Measurements from ENCODE around the gene SERPINA7. TPM values are rescaled to one million over a fixed set of nuclear protein-coding genes. Genes with fewer than 3 reads are reported as not detected.
"Not testable (repeated sequence)": the region's sequence is repeated elsewhere in the genome, so short reads cannot be mapped to it uniquely, and the experiment has no call there.

Gene SERPINA7
- total RNA-seq, 1 experiment from 2014 or later, result not detected

DNA sequence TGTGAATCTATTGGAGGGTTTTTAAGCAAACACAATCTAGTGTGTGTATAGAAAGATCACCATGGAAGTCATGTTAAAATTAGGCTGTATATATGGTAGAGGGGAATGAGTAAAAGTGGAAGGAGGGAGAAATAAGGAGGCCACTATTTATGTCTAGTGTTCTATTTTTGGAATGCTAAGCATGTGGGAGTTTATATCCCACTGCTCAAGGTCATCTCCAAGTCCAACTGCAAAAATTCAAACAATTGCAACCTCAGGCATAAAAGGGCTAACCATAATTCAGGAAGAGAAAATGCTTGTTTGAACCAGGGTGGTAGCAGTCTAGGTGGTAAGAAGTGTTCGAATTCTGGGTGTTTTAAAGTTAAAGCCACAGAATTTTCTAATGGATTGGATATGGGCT, 39.2 kb downstream of the SERPINA7 start (continued):
- TF ChIP-seq, protein P1, sequence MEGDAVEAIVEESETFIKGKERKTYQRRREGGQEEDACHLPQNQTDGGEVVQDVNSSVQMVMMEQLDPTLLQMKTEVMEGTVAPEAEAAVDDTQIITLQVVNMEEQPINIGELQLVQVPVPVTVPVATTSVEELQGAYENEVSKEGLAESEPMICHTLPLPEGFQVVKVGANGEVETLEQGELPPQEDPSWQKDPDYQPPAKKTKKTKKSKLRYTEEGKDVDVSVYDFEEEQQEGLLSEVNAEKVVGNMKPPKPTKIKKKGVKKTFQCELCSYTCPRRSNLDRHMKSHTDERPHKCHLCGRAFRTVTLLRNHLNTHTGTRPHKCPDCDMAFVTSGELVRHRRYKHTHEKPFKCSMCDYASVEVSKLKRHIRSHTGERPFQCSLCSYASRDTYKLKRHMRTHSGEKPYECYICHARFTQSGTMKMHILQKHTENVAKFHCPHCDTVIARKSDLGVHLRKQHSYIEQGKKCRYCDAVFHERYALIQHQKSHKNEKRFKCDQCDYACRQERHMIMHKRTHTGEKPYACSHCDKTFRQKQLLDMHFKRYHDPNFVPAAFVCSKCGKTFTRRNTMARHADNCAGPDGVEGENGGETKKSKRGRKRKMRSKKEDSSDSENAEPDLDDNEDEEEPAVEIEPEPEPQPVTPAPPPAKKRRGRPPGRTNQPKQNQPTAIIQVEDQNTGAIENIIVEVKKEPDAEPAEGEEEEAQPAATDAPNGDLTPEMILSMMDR (IDR thresholded peaks at IDR 0.05 in 2 of 3, conservative IDR thresholded peaks at IDR 0.05 in 1 of 3; ENCODE audit: borderline replicate concordance in 1 of 3, insufficient read depth in 1 of 3, low read depth in 2 of 3, low read length in 2 of 3), result no peak
- TF ChIP-seq EZH2 (IDR thresholded peaks at IDR 0.05) (no peak), ZFX (IDR thresholded peaks at IDR 0.05) (no peak), POLR2A (IDR thresholded peaks at IDR 0.05; ENCODE audit: borderline replicate concordance, extremely low read depth, insufficient read depth, insufficient read length) (no peak), TCF7L2 (IDR thresholded peaks at IDR 0.05; ENCODE audit: borderline replicate concordance, extremely low read depth, insufficient read depth, insufficient read length) (no peak), SIN3A (IDR thresholded peaks at IDR 0.05; ENCODE audit: low read depth) (no peak)
- TF ChIP-seq, protein P2, sequence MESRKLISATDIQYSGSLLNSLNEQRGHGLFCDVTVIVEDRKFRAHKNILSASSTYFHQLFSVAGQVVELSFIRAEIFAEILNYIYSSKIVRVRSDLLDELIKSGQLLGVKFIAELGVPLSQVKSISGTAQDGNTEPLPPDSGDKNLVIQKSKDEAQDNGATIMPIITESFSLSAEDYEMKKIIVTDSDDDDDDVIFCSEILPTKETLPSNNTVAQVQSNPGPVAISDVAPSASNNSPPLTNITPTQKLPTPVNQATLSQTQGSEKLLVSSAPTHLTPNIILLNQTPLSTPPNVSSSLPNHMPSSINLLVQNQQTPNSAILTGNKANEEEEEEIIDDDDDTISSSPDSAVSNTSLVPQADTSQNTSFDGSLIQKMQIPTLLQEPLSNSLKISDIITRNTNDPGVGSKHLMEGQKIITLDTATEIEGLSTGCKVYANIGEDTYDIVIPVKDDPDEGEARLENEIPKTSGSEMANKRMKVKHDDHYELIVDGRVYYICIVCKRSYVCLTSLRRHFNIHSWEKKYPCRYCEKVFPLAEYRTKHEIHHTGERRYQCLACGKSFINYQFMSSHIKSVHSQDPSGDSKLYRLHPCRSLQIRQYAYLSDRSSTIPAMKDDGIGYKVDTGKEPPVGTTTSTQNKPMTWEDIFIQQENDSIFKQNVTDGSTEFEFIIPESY (IDR thresholded peaks at IDR 0.05; ENCODE audit: extremely low read depth, insufficient replicate concordance, low read length), result no peak

DNA sequence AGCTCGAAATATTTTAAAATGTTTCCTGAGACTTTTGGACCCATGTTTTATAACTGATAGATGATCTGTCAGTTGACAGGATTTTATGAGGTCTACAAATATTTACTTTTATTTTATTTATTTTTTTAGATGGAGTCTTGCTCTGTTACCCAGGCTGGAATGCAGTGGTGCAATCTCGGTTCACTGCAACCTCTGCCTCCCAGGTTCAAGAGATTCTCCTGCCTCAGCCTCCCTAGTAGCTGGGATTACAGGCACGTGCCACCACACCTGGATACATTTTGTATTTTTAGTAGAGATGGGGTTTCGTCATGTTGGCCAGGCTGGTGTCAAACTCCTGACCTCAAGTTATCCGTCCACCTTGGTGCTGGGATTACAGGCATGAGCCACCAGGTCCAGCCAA, 50.0 kb downstream of the SERPINA7 start:
- H3K9me3 ChIP-seq (ENCODE audit: control insufficient read depth in 1 of 2, insufficient read depth in 1 of 2, low read depth in 1 of 2, low read length in 2 of 2); H3K4me2 ChIP-seq (ENCODE audit: low read length); DNase-seq (ENCODE audit: low read depth, low spot score); H3K36me3 ChIP-seq (ENCODE audit: control insufficient read depth in 1 of 2, insufficient read depth in 2 of 2, low read length in 2 of 2); CTCF ChIA-PET; intact Hi-C loops (cut with micrococcal nuclease); H3K27ac ChIP-seq (ENCODE audit: low read depth, low read length); H3K27me3 ChIP-seq (ENCODE audit: insufficient read depth, low read length); POLR2A ChIA-PET; H3K79me2 ChIP-seq (ENCODE audit: insufficient read depth, low read length); ATAC-seq; BruUV-seq (replicated peaks); RAD21 ChIA-PET (ENCODE audit: low non-redundant PET in 1 of 2, low total read pairs in 2 of 2, uncharacterized antibody in 2 of 2, unreplicated experiment in 2 of 2); H3K9ac ChIP-seq (ENCODE audit: low read length); H4K20me1 ChIP-seq (ENCODE audit: insufficient read depth); H3K9me2 ChIP-seq (ENCODE audit: insufficient read depth); H2AFZ ChIP-seq (ENCODE audit: low read depth, low read length, poor library complexity, severe bottlenecking); H3K4me3 ChIP-seq (replicated peaks in 1 of 2; ENCODE audit: low read depth in 1 of 2, low read length in 2 of 2); H3K4me1 ChIP-seq (ENCODE audit: control insufficient read depth in 1 of 2, insufficient read depth in 2 of 2, low read length in 2 of 2): not testable (repeated sequence)

Other genes starting within 250 kb of the SERPINA7 start
- 0.05 TPM for gene NRK, start 216.2 kb downstream of the SERPINA7 start, total RNA-seq (2021; ENCODE audit: unreplicated experiment)
- gene PWWP3B, start 129.6 kb upstream of the SERPINA7 start, total RNA-seq (2021; ENCODE audit: unreplicated experiment), result 3.4 TPM